ENCODE results near the gene PPID.
"Not testable (repeated sequence)": the region's sequence is repeated elsewhere in the genome, so short reads cannot be mapped to it uniquely, and the experiment has no call there.

PPID gene

GRCh38 chr4:158722917-158723793, at the start of gene PPID:
Gene PPID (minus strand): TSS chr4:158723396. CDS start chr4:158723288, 108 bp downstream.
- Histone ChIP-seq H3K36me3 (ENCODE audit: control insufficient read depth, insufficient read depth, low read length) (no peaks in the 10 kb centered on the region), H3K4me3 (ENCODE audit: low read length) (peak within 1 kb of the TSS; percentile 62), H3K4me1 (ENCODE audit: control insufficient read depth, insufficient read depth, low read length) (peaks cover 7% of the 10 kb centered on the region), H3K9me3 (ENCODE audit: control insufficient read depth, low read length) (no peaks in the 10 kb centered on the region), H3K9ac (ENCODE audit: low read length) (peak within 1 kb of the TSS; percentile 85), H3K27me3 (ENCODE audit: control insufficient read depth, insufficient read depth, low read length) (no peaks in the 10 kb centered on the region)

DNA sequence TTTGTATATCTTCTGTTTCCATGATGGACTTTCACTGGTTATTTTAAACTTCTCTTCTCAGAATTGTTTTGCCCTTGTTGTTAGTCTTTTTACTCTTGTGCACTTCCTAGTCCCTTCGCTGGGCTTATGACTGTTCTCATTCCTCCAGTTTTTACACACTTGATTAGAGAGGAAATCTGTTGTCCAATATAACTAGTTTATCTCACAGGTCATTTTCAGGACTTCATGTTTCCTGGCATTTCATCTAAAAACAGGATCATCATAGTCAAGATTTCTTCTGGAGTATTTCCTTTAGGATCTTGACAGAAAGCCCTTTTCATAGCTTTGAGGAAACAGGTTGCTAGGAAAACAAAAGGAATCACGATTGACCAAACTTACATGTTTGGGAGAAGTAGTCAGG, 48.6 kb upstream of the PPID start:
- H3K4me1 ChIP-seq (ENCODE audit: control insufficient read depth, insufficient read depth, low read length): peaks cover 25% of the 10 kb centered on the region
- H3K4me3 ChIP-seq (ENCODE audit: low read length): no peak overlapping the region

GRCh38 chr4:158770671-158771070, 47.5 kb upstream of the PPID start:
- no peak overlapping the region for H3K4me3 ChIP-seq (ENCODE audit: low read length)
- H3K9ac ChIP-seq (ENCODE audit: low read length): no peak overlapping the region

More for the DNA sequence above, 48.6 kb upstream of the PPID start:
- no peaks in the 10 kb centered on the region for H3K27me3 ChIP-seq (ENCODE audit: control insufficient read depth, insufficient read depth, low read length)
- no peak overlapping the region for H3K9ac ChIP-seq (ENCODE audit: low read length)
- H3K36me3 ChIP-seq (ENCODE audit: control insufficient read depth, insufficient read depth, low read length): no peaks in the 10 kb centered on the region
- H3K9me3 ChIP-seq (ENCODE audit: control insufficient read depth, low read length): no peaks in the 10 kb centered on the region

GRCh38 chr4:158769175-158769921, 46.2 kb upstream of the PPID start:
- peaks cover 12% of the 10 kb centered on the region for H3K4me1 ChIP-seq (ENCODE audit: control insufficient read depth, insufficient read depth, low read length)
- H3K4me3 ChIP-seq (ENCODE audit: low read length): peak overlapping the region; percentile 62

More at GRCh38 chr4:158770671-158771070, 47.5 kb upstream of the PPID start:
- Histone ChIP-seq H3K4me1 (ENCODE audit: control insufficient read depth, insufficient read depth, low read length) (peaks cover 21% of the 10 kb centered on the region), H3K27me3 (ENCODE audit: control insufficient read depth, insufficient read depth, low read length) (no peaks in the 10 kb centered on the region), H3K9me3 (ENCODE audit: control insufficient read depth, low read length) (no peaks in the 10 kb centered on the region), H3K36me3 (ENCODE audit: control insufficient read depth, insufficient read depth, low read length) (no peaks in the 10 kb centered on the region)

GRCh38 chr4:158768555-158769174, 45.5 kb upstream of the PPID start, which contains the start of gene FNIP2:
Gene FNIP2 (plus strand): TSS chr4:158769026. CDS start chr4:158769213, 187 bp downstream.
- Histone ChIP-seq H3K4me1 (ENCODE audit: control insufficient read depth, insufficient read depth, low read length) (peaks cover 12% of the 10 kb centered on the region), H3K27me3 (ENCODE audit: control insufficient read depth, insufficient read depth, low read length) (no peaks in the 10 kb centered on the region), H3K9ac (ENCODE audit: low read length) (peak within 1 kb of the TSS; percentile 84), H3K4me3 (ENCODE audit: low read length) (peak within 1 kb of the TSS; percentile 62), H3K9me3 (ENCODE audit: control insufficient read depth, low read length) (no peaks in the 10 kb centered on the region), H3K36me3 (ENCODE audit: control insufficient read depth, insufficient read depth, low read length) (no peaks in the 10 kb centered on the region)

More at GRCh38 chr4:158769175-158769921, 46.2 kb upstream of the PPID start:
- Histone ChIP-seq H3K9ac (ENCODE audit: low read length) (peak overlapping the region; percentile 84), H3K9me3 (ENCODE audit: control insufficient read depth, low read length) (no peaks in the 10 kb centered on the region), H3K27me3 (ENCODE audit: control insufficient read depth, insufficient read depth, low read length) (no peaks in the 10 kb centered on the region), H3K36me3 (ENCODE audit: control insufficient read depth, insufficient read depth, low read length) (no peaks in the 10 kb centered on the region)

- no peaks in the 10 kb centered on the region for H3K9me3 ChIP-seq (ENCODE audit: control insufficient read depth, low read length)
- no peaks in the 10 kb centered on the region for H3K27me3 ChIP-seq (ENCODE audit: control insufficient read depth, insufficient read depth, low read length)
- H3K4me1 ChIP-seq (ENCODE audit: control insufficient read depth, insufficient read depth, low read length): no peaks in the 10 kb centered on the region
- H3K4me3 ChIP-seq (ENCODE audit: low read length): no peak overlapping the region
- H3K36me3 ChIP-seq (ENCODE audit: control insufficient read depth, insufficient read depth, low read length): no peaks in the 10 kb centered on the region
- H3K9ac ChIP-seq (ENCODE audit: low read length): no peak overlapping the region
These were observed 44.3 kb upstream of the PPID start for GRCh38 chr4:158767451-158767850.

GRCh38 chr4:158766434-158767044, 43.3 kb upstream of the PPID start:
- H3K4me3 ChIP-seq (ENCODE audit: low read length): no peak overlapping the region
- no peaks in the 10 kb centered on the region for H3K4me1 ChIP-seq (ENCODE audit: control insufficient read depth, insufficient read depth, low read length)
- H3K27me3 ChIP-seq (ENCODE audit: control insufficient read depth, insufficient read depth, low read length): no peaks in the 10 kb centered on the region
- H3K9me3 ChIP-seq (ENCODE audit: control insufficient read depth, low read length): no peaks in the 10 kb centered on the region
- no peaks in the 10 kb centered on the region for H3K36me3 ChIP-seq (ENCODE audit: control insufficient read depth, insufficient read depth, low read length)
- no peak overlapping the region for H3K9ac ChIP-seq (ENCODE audit: low read length)

DNA sequence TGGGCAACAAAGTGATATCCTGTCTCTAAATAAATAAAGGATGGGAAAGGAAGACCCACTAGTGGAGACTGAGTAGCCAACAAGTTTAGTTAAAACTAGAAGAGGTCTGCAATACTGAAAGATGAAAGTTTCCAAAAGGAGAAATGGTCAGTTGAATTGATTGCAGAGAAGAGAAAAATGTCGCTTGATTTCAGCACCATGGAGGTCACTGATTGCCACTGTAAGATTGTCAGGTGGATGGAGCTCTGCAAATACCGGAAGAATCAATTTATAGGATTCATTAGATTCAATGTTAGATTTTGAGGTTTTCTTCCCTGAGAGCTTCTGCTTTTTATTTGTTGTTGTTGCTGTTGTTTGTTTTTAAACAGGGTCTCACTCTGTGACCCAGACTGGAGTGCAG, 40.3 kb upstream of the PPID start:
- no peaks in the 10 kb centered on the region for H3K36me3 ChIP-seq (ENCODE audit: control insufficient read depth, insufficient read depth, low read length)
- H3K9ac ChIP-seq (ENCODE audit: low read length): no peak overlapping the region
- H3K4me3 ChIP-seq (ENCODE audit: low read length): no peak overlapping the region
- H3K27me3 ChIP-seq (ENCODE audit: control insufficient read depth, insufficient read depth, low read length): no peaks in the 10 kb centered on the region
- H3K4me1 ChIP-seq (ENCODE audit: control insufficient read depth, insufficient read depth, low read length): no peaks in the 10 kb centered on the region
- H3K9me3 ChIP-seq (ENCODE audit: control insufficient read depth, low read length): no peaks in the 10 kb centered on the region

DNA sequence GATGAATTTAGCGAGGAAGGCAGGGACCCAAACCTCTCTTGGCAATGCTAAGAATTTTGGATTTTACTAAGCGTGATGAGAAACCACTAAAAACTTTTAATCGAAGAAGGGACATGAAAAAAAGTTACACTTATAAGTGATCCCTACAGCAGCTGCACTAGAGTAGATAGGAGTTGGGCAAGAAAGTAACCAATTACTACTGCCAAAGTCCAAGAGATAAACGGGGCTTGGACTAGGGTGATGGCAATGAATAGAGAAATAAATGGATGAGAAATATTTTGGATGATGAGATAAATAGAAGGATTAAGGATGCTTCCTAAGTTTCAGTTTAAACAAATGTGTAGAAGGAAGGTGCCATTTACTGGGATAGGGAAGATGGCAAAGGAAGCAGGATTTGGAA, 39.4 kb upstream of the PPID start:
- no peak overlapping the region for H3K9ac ChIP-seq (ENCODE audit: low read length)
- H3K9me3 ChIP-seq (ENCODE audit: control insufficient read depth, low read length): no peaks in the 10 kb centered on the region
- no peaks in the 10 kb centered on the region for H3K4me1 ChIP-seq (ENCODE audit: control insufficient read depth, insufficient read depth, low read length)
- no peaks in the 10 kb centered on the region for H3K36me3 ChIP-seq (ENCODE audit: control insufficient read depth, insufficient read depth, low read length)
- no peak overlapping the region for H3K4me3 ChIP-seq (ENCODE audit: low read length)
- H3K27me3 ChIP-seq (ENCODE audit: control insufficient read depth, insufficient read depth, low read length): no peaks in the 10 kb centered on the region

DNA sequence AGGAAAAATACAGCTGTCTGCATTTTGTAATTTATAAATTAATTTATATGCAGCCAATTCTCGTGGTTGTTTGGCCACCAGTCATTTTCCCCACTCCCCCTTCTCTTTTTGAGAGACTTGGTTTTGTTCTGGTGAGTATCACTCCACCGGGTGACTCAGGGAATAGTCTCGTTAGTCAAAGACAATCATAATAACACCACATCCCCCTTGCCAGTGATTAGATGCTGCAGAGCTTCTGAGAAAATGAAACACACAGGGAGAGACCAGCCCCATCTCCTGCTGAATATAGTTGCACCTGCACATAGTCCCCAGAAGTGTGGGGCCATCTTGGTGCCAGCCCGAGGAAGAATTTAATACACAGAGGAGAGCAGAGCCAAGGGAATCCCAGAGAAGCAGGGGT, 37.7 kb upstream of the PPID start:
- Histone ChIP-seq H3K9me3 (ENCODE audit: control insufficient read depth, low read length) (no peaks in the 10 kb centered on the region), H3K9ac (ENCODE audit: low read length) (no peak overlapping the region)

DNA sequence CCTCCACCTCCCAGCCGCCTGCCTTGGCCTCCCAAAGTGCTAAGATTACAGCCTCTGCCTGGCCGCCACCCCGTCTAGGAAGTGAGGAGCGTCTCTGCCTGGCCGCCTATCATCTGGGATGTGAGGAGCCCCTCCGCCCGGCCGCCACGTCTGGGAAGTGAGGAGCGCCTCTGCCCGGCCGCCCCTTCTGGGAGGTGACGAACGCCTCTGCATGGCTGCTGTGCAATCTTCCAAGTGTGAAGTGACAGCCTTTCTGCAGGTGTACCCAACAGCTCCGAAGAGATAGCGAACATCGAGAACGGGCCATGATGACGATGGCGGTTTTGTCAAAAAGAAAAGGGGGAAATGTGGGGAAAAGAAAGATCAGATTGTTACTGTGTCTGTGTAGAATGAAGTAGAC, 36.3 kb upstream of the PPID start:
- not testable (repeated sequence) for H3K27me3 ChIP-seq (ENCODE audit: control insufficient read depth, insufficient read depth, low read length); H3K9me3 ChIP-seq (ENCODE audit: control insufficient read depth, low read length); H3K4me3 ChIP-seq (ENCODE audit: low read length); H3K4me1 ChIP-seq (ENCODE audit: control insufficient read depth, insufficient read depth, low read length); H3K36me3 ChIP-seq (ENCODE audit: control insufficient read depth, insufficient read depth, low read length); H3K9ac ChIP-seq (ENCODE audit: low read length)

More for the DNA sequence above, 37.7 kb upstream of the PPID start:
- no peaks in the 10 kb centered on the region for H3K27me3 ChIP-seq (ENCODE audit: control insufficient read depth, insufficient read depth, low read length)
- no peak overlapping the region for H3K4me3 ChIP-seq (ENCODE audit: low read length)
- H3K4me1 ChIP-seq (ENCODE audit: control insufficient read depth, insufficient read depth, low read length): no peaks in the 10 kb centered on the region
- no peaks in the 10 kb centered on the region for H3K36me3 ChIP-seq (ENCODE audit: control insufficient read depth, insufficient read depth, low read length)
